GM19395 (cell line): ENCODE data around the gene SLC25A51.

ENCODE experiments used
- ATAC-seq: cut with Tn5 transposase; IDR thresholded peaks from one replicate; pipeline ENCODE4 v1.9.1; 2021; ENCODE audit warnings: mild to moderate bottlenecking, moderate library complexity; ENCODE audit not compliant: unreplicated experiment

SLC25A51 gene

GRCh38 chr9:37856551-37856950 lies 47.4 kb downstream of the SLC25A51 start:
- ATAC-seq = no peak

DNA sequence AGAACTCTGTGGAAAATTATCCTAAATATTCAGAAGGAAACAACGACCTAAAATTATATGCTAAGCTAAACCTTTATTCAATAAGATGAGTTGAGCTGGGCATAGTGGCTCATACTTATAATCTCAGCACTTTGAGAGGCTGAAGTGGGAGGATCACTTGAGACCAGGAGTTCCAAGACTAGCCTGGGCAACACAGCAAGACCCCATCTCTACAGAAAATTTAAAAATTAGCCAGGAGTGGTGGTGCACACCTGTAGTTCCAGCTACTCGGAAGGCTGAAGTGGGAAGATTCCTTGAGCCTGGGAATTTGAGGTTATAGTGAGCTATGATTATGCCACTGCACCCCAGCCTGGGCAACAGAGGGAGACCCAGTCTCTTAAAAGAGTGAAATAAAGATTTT lies 51.7 kb downstream of the SLC25A51 start:
- ATAC-seq = no peak

DNA sequence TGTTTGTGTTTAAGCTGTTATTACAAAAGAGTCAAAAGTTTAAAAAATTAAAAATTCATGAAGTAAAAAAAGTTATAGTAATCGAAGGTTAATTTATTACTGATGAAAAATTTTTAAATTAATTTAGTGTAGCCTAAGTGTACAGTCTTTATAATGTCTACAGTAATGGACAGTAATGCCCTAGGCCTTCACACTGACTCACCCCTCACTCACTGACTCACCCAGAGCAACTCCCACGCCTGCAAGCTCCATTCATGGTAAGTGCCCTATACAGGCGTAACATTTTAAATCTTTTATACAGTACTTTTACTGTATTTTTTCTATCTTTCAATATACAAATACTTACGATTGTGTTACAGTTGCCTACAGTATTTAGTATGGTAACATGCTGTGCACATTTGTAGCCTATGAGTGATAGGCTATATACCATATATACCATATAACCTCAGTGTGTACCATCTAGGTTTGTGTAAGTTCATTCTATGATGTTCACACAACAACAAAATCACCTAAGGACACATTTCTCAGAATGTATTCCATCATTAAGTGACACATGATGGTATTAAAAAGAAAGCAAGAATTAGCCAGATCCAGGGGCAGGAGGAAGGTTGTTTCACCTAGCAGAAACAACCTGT lies 63.2 kb downstream of the SLC25A51 start:
- no peak for ATAC-seq

- ATAC-seq = no peak
Measured at GRCh38 chr9:37839496-37840461, 64.1 kb downstream of the SLC25A51 start.
